OCI-LY3 (cell line): ENCODE results near the gene AFP.

ENCODE experiments used
- H2AFZ ChIP-seq: fragments of 200-600, 300-600 bp; shearing (Covaris generic); 2 replicates; pipeline ENCODE4 v1.6.0; 2014; ENCODE audit warnings: antibody characterized with exemption, low read depth, low read length
- H3K27ac ChIP-seq: fragments of 200-600, 300-600 bp; sonication (generic); 2 replicates; pipeline ENCODE4 v1.5.1; 2014; ENCODE audit warnings: mild to moderate bottlenecking, low read length, moderate library complexity, mixed read lengths
- H3K27me3 ChIP-seq: fragments of 200-600, 300-600 bp; sonication (generic); 2 replicates; pipeline ENCODE4 v1.6.1; 2014; ENCODE audit warnings: low read depth, low read length, mixed read lengths
- H3K36me3 ChIP-seq: fragments of 200-600, 300-600 bp; sonication (generic); replicated peaks from 2 replicates; pipeline ENCODE3; 2014; ENCODE audit warnings: low read depth, low read length, mixed read lengths
- H3K4me1 ChIP-seq: fragments of 300-600, 200-600 bp; sonication (generic); 2 replicates; pipeline ENCODE4 v1.6.1; 2014; ENCODE audit warnings: low read length, mixed read lengths
- H3K4me2 ChIP-seq: fragments of 200-600, 300-600 bp; sonication (generic); 2 replicates; pipeline ENCODE4 v1.6.1; 2014; ENCODE audit warnings: low read length, mixed read lengths
- H3K4me3 ChIP-seq: fragments of 300-600, 200-600 bp; sonication (generic); 2 replicates; pipeline ENCODE4 v1.5.1; 2014; ENCODE audit warnings: antibody characterized with exemption, mild to moderate bottlenecking, low read length, moderate library complexity
- H3K79me2 ChIP-seq: fragments of 300-600, 200-600 bp; shearing (Covaris generic); 2 replicates; pipeline ENCODE4 v1.6.1; 2014; ENCODE audit warnings: mild to moderate bottlenecking, low read length, mixed read lengths
- H3K9ac ChIP-seq: fragments of 300-600, 200-600 bp; shearing (Covaris generic); 2 replicates; pipeline ENCODE4 v1.6.0; 2014; ENCODE audit warnings: mild to moderate bottlenecking, low read length, moderate library complexity
- H3K9me3 ChIP-seq: fragments of 200-600, 300-600 bp; shearing (Covaris generic); 2 replicates; pipeline ENCODE4 v1.6.1; 2014; ENCODE audit warnings: low read length, mixed read lengths; ENCODE audit not compliant: insufficient read depth
- H4K20me1 ChIP-seq: fragments of 200-600, 300-600 bp; sonication (generic); 2 replicates; pipeline ENCODE4 v1.6.1; 2016; ENCODE audit warnings: low read length, mixed read lengths; ENCODE audit not compliant: insufficient read depth
- CTCF ChIP-seq: fragments of 200-600, 300-600 bp; sonication (generic); IDR thresholded peaks from 2 replicates; pipeline ENCODE4 v1.5.1; 2014; ENCODE audit warnings: antibody characterized with exemption, low read length, low read depth
- EZH2phosphoT487 ChIP-seq: fragments of 200-600 bp; shearing (Covaris generic); IDR thresholded peaks from 2 replicates; pipeline ENCODE4 v1.6.1; 2018; ENCODE audit warnings: antibody characterized with exemption, mixed run types, low read depth

AFP gene

GRCh38 chr4:73407227-73407673 lies 28.8 kb upstream of the AFP start:
- H2AFZ ChIP-seq: no peak overlapping the region
- H4K20me1 ChIP-seq: no peaks in the 10 kb centered on the region
- H3K4me3 ChIP-seq: no peak overlapping the region
- H3K27ac ChIP-seq: no peak overlapping the region
- no peak for TF ChIP-seq CTCF
- no peak for TF ChIP-seq EZH2phosphoT487
- no peaks in the 10 kb centered on the region for H3K36me3 ChIP-seq
- H3K4me1 ChIP-seq: no peaks in the 10 kb centered on the region
- no peak overlapping the region for H3K4me2 ChIP-seq
- no peaks in the 10 kb centered on the region for H3K9me3 ChIP-seq
- no peaks in the 10 kb centered on the region for H3K79me2 ChIP-seq
- H3K27me3 ChIP-seq: no peaks in the 10 kb centered on the region
- H3K9ac ChIP-seq: no peak overlapping the region

GRCh38 chr4:73408181-73408867 lies 27.7 kb upstream of the AFP start:
- Histone ChIP-seq H3K4me3 (no peak overlapping the region), H3K27me3 (no peaks in the 10 kb centered on the region), H3K9ac (no peak overlapping the region), H3K9me3 (no peaks in the 10 kb centered on the region), H3K36me3 (no peaks in the 10 kb centered on the region), H3K4me1 (no peaks in the 10 kb centered on the region), H3K4me2 (no peak overlapping the region), H2AFZ (no peak overlapping the region), H3K79me2 (no peaks in the 10 kb centered on the region), H4K20me1 (no peaks in the 10 kb centered on the region), H3K27ac (no peak overlapping the region)
- TF ChIP-seq CTCF (no peak), EZH2phosphoT487 (no peak)

- H3K9me3 ChIP-seq: no peaks in the 10 kb centered on the region
- no peak overlapping the region for H3K4me2 ChIP-seq
- H2AFZ ChIP-seq: no peak overlapping the region
- H4K20me1 ChIP-seq: no peaks in the 10 kb centered on the region
- no peaks in the 10 kb centered on the region for H3K79me2 ChIP-seq
- TF ChIP-seq CTCF (no peak), EZH2phosphoT487 (no peak)
- H3K9ac ChIP-seq: no peak overlapping the region
- H3K4me3 ChIP-seq: no peak overlapping the region
- no peaks in the 10 kb centered on the region for H3K36me3 ChIP-seq
- no peaks in the 10 kb centered on the region for H3K27me3 ChIP-seq
- H3K4me1 ChIP-seq: no peaks in the 10 kb centered on the region
- no peak overlapping the region for H3K27ac ChIP-seq
These were observed 26.8 kb upstream of the AFP start for GRCh38 chr4:73409012-73409862.

GRCh38 chr4:73409978-73410548 lies 26.0 kb upstream of the AFP start:
- TF ChIP-seq EZH2phosphoT487 (no peak), CTCF (no peak)
- no peak overlapping the region for H3K4me3 ChIP-seq
- no peaks in the 10 kb centered on the region for H4K20me1 ChIP-seq
- H2AFZ ChIP-seq: no peak overlapping the region
- H3K9me3 ChIP-seq: no peaks in the 10 kb centered on the region
- no peak overlapping the region for H3K9ac ChIP-seq
- no peaks in the 10 kb centered on the region for H3K4me1 ChIP-seq
- H3K27me3 ChIP-seq: no peaks in the 10 kb centered on the region
- no peak overlapping the region for H3K27ac ChIP-seq
- H3K79me2 ChIP-seq: no peaks in the 10 kb centered on the region
- no peaks in the 10 kb centered on the region for H3K36me3 ChIP-seq
- no peak overlapping the region for H3K4me2 ChIP-seq
